Embryonic facial prominence (tissue), 1 donor: ENCODE results near the gene ANAPC16.
"Not testable (repeated sequence)": the region's sequence is repeated elsewhere in the genome, so short reads cannot be mapped to it uniquely, and the experiment has no call there.

ENCODE experiments used
- DNase-seq: peaks from one replicate; pipeline ENCODE4 v3.0.0-alpha.2; 2016; ENCODE audit errors: extremely low spot score

The ANAPC16 gene

GRCh38 chr10:72215611-72216549, at the start of gene ANAPC16, which contains the start of gene ASCC1:
Gene ANAPC16, plus strand, starts transcription at chr10:72216012. Its CDS starts 7,903 bp downstream, at chr10:72223915.
Gene ASCC1, minus strand, starts transcription at chr10:72216276. Its CDS starts 2,978 bp downstream, at chr10:72213298.
- DNase-seq = peak; percentile 85

- DNase-seq = no peak
These were observed 48.7 kb upstream of the ANAPC16 start for GRCh38 chr10:72167118-72167517.

- DNase-seq = no peak
These were observed 45.5 kb upstream of the ANAPC16 start for GRCh38 chr10:72170263-72170662.

- no peak for DNase-seq
These were observed 45.1 kb upstream of the ANAPC16 start for GRCh38 chr10:72170733-72171132.

GRCh38 chr10:72171175-72171630, 44.6 kb upstream of the ANAPC16 start:
- DNase-seq = no peak

- no peak for DNase-seq
These were observed 42.6 kb upstream of the ANAPC16 start for GRCh38 chr10:72173262-72173618.

GRCh38 chr10:72173619-72174296, 42.1 kb upstream of the ANAPC16 start:
- no peak for DNase-seq

- DNase-seq = no peak
These were observed 41.5 kb upstream of the ANAPC16 start for GRCh38 chr10:72174297-72174662.

- DNase-seq = no peak
These were observed 40.7 kb upstream of the ANAPC16 start for GRCh38 chr10:72175149-72175548.

- DNase-seq = no peak
These were observed 39.1 kb upstream of the ANAPC16 start for GRCh38 chr10:72176701-72177100.

- DNase-seq = no peak
These were observed 38.4 kb upstream of the ANAPC16 start for GRCh38 chr10:72177454-72177853.

- no peak for DNase-seq
These were observed 31.7 kb upstream of the ANAPC16 start for GRCh38 chr10:72184156-72184555.

GRCh38 chr10:72186258-72186981, 29.4 kb upstream of the ANAPC16 start:
- DNase-seq = no peak

GRCh38 chr10:72186982-72187330, 28.9 kb upstream of the ANAPC16 start:
- no peak for DNase-seq

- DNase-seq = no peak
These were observed 20.9 kb upstream of the ANAPC16 start for GRCh38 chr10:72194949-72195348.

- no peak for DNase-seq
These were observed 14.9 kb upstream of the ANAPC16 start for GRCh38 chr10:72200883-72201282.

GRCh38 chr10:72201293-72201692, 14.5 kb upstream of the ANAPC16 start:
- DNase-seq = no peak

GRCh38 chr10:72204296-72204695, 11.5 kb upstream of the ANAPC16 start:
- DNase-seq = no peak

- no peak for DNase-seq
These were observed 11.1 kb upstream of the ANAPC16 start for GRCh38 chr10:72204724-72205123.

- DNase-seq = no peak
These were observed 9.1 kb upstream of the ANAPC16 start for GRCh38 chr10:72206511-72207229.

GRCh38 chr10:72208526-72208925, 7.3 kb upstream of the ANAPC16 start:
- DNase-seq = not testable (repeated sequence)

- not testable (repeated sequence) for DNase-seq
These were observed 4.4 kb upstream of the ANAPC16 start for GRCh38 chr10:72211381-72211780.
